ENCODE data around the gene LRP1B. TPM values are rescaled to one million over a fixed set of nuclear protein-coding genes. Genes with fewer than 3 reads are reported as not detected.

Gene LRP1B
- total RNA-seq, 1 experiment from 2014 or later, result 0.52 TPM

- no peak for DNase-seq (ENCODE audit: low spot score)
- no peak for TF ChIP-seq ZBTB43 (CRISPR knock-in tag; IDR thresholded peaks at IDR 0.05)
- no peak for TF ChIP-seq ATF1 (CRISPR knock-in tag; IDR thresholded peaks at IDR 0.05)
- TF ChIP-seq TEAD4 (CRISPR knock-in tag; IDR thresholded peaks at IDR 0.05), result no peak
- TF ChIP-seq ZNF396 (CRISPR knock-in tag; IDR thresholded peaks at IDR 0.05; ENCODE audit: borderline replicate concordance), result no peak
- Mint-ChIP-seq H3K27me3 (ENCODE audit: low read depth) (no peaks in the 10 kb centered on the region), H3K36me3 (no peaks in the 10 kb centered on the region), H3K4me3 (no peak overlapping the region), H3K27ac (no peak overlapping the region), H3K4me1 (peaks cover 9% of the 10 kb centered on the region), H3K9me3 (0 out of 2 replicates have a peak, but pooled peaks cover 4% of the 10 kb centered on the region)
- ChIA-PET POLR2A (no interaction called here), CTCF (no interaction called here)
- no peak for ATAC-seq
These were observed 1658.1 kb downstream of the LRP1B start for GRCh38 chr2:140472676-140473075.

- no peak overlapping the region for H3K27ac Mint-ChIP-seq
- no peak for ATAC-seq
- H3K9me3 Mint-ChIP-seq, result 0 out of 2 replicates have a peak, but pooled peaks cover 4% of the 10 kb centered on the region
- POLR2A ChIA-PET, result no interaction called here
- peaks cover 5% of the 10 kb centered on the region; the same call in 1 of the 2 replicates for H3K4me1 Mint-ChIP-seq
- TF ChIP-seq OVOL2 (CRISPR knock-in tag; IDR thresholded peaks at IDR 0.05; ENCODE audit: borderline replicate concordance), result no peak
- TF ChIP-seq FOXP1 (CRISPR knock-in tag; IDR thresholded peaks at IDR 0.05; ENCODE audit: borderline replicate concordance), result no peak
- TF ChIP-seq, protein P1, sequence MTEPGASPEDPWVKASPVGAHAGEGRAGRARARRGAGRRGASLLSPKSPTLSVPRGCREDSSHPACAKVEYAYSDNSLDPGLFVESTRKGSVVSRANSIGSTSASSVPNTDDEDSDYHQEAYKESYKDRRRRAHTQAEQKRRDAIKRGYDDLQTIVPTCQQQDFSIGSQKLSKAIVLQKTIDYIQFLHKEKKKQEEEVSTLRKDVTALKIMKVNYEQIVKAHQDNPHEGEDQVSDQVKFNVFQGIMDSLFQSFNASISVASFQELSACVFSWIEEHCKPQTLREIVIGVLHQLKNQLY (CRISPR knock-in tag; IDR thresholded peaks at IDR 0.05), result no peak
- TF ChIP-seq ZSCAN18 (CRISPR knock-in tag; IDR thresholded peaks at IDR 0.05), result no peak
- no peak for TF ChIP-seq HMGA2 (CRISPR knock-in tag; IDR thresholded peaks at IDR 0.05)
- no peak for TF ChIP-seq MYBL2 (CRISPR knock-in tag; IDR thresholded peaks at IDR 0.05)
- no peak for TF ChIP-seq ZBTB43 (CRISPR knock-in tag; IDR thresholded peaks at IDR 0.05)
- no peak for TF ChIP-seq NFATC4 (CRISPR knock-in tag; IDR thresholded peaks at IDR 0.05)
- no peak for TF ChIP-seq HMGXB4 (CRISPR knock-in tag; IDR thresholded peaks at IDR 0.05)
- no peak for TF ChIP-seq ELF4 (CRISPR knock-in tag; IDR thresholded peaks at IDR 0.05; ENCODE audit: low read depth)
- H3K27me3 Mint-ChIP-seq (ENCODE audit: low read depth), result no peaks in the 10 kb centered on the region
- CTCF ChIA-PET, result no interaction called here
- no peak overlapping the region for H3K4me3 Mint-ChIP-seq
- H3K36me3 Mint-ChIP-seq, result no peaks in the 10 kb centered on the region
- no peak for DNase-seq (ENCODE audit: low spot score)
These were observed 1665.5 kb downstream of the LRP1B start for GRCh38 chr2:140465301-140465700.

DNA sequence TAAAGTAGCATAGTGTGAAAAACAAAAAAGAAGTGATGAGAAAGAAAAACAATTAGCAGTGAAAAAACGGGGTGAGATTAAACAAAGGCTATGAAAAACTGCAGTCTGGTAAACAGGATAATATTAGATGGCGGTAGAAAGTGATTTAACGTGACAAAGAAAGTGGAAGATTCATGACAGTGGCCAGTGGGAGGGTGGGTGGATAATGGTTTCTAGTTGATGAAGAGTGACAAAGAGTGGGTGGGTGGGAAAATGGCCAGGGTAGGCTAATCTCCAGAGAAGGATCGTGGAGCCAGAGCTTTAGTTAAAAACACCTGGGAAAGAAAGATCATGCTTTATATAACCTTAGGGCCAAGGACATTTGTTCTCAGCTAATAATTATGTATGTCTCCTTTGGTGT, 1667.8 kb downstream of the LRP1B start:
- Mint-ChIP-seq H3K4me3 (no peak overlapping the region), H3K36me3 (no peaks in the 10 kb centered on the region), H3K27me3 (ENCODE audit: low read depth) (no peaks in the 10 kb centered on the region), H3K4me1 (peaks cover 5% of the 10 kb centered on the region; the same call in 1 of the 2 replicates), H3K27ac (no peak overlapping the region), H3K9me3 (no peaks in the 10 kb centered on the region)
- ATAC-seq, result no peak
- CTCF ChIA-PET, result no interaction called here
- TF ChIP-seq GRHL2 (CRISPR knock-in tag; IDR thresholded peaks at IDR 0.05; ENCODE audit: insufficient replicate concordance, severe bottlenecking), result no peak
- no peak for TF ChIP-seq SMAD3 (CRISPR knock-in tag; IDR thresholded peaks at IDR 0.05; ENCODE audit: borderline replicate concordance)
- no peak for DNase-seq (ENCODE audit: low spot score)
- POLR2A ChIA-PET, result no interaction called here

All from WTC11 (cell line).